Loucy (cell line): ENCODE measurements around the gene UBE2G2.

Experiments used
- H2AFZ ChIP-seq: fragments of 200-600 bp; sonication (generic); 2 replicates; pipeline ENCODE4 v1.6.0; 2016; ENCODE audit warnings: antibody characterized with exemption, mild to moderate bottlenecking, low read length, moderate library complexity
- H3F3A ChIP-seq: fragments of 200-600 bp; 2 replicates; pipeline ENCODE4 v1.6.0; 2016; ENCODE audit warnings: antibody characterized with exemption, low read depth, mild to moderate bottlenecking
- H3K27me3 ChIP-seq: fragments of 200-600 bp; sonication (generic); 2 replicates; pipeline ENCODE4 v1.6.1; 2014; ENCODE audit warnings: low read length, mild to moderate bottlenecking; ENCODE audit not compliant: insufficient read depth, poor library complexity, severe bottlenecking
- H3K36me3 ChIP-seq: fragments of 200-600 bp; sonication (generic); 2 replicates; pipeline ENCODE4 v1.6.1; 2016; ENCODE audit warnings: low read length; ENCODE audit not compliant: insufficient read depth
- H3K4me1 ChIP-seq: fragments of 200-600 bp; sonication (generic); 2 replicates; pipeline ENCODE4 v1.5.1; 2014; ENCODE audit warnings: low read length, mild to moderate bottlenecking; ENCODE audit not compliant: insufficient read depth, poor library complexity, severe bottlenecking
- H3K4me2 ChIP-seq: fragments of 200-600 bp; sonication (generic); 2 replicates; pipeline ENCODE4 v1.6.0; 2014; ENCODE audit warnings: antibody characterized with exemption, low read length, low read depth, mild to moderate bottlenecking; ENCODE audit not compliant: poor library complexity, severe bottlenecking
- H3K4me3 ChIP-seq: fragments of 200-600 bp; sonication (generic); 2 replicates; pipeline ENCODE4 v1.5.1; 2014; ENCODE audit warnings: low read length, mild to moderate bottlenecking, mixed read lengths; ENCODE audit not compliant: poor library complexity, severe bottlenecking
- H3K79me2 ChIP-seq: fragments of 200-600 bp; sonication (generic); 2 replicates; pipeline ENCODE4 v1.6.1; 2014; ENCODE audit warnings: low read length; ENCODE audit not compliant: insufficient read depth
- H3K9ac ChIP-seq: fragments of 200-600 bp; sonication (generic); 2 replicates; pipeline ENCODE4 v1.6.0; 2014; ENCODE audit warnings: mild to moderate bottlenecking, low read depth, low read length, moderate library complexity; ENCODE audit not compliant: poor library complexity, severe bottlenecking
- H3K9me2 ChIP-seq: fragments of 200-600 bp; sonication (generic); replicated peaks from 2 replicates; pipeline ENCODE4 v1.6.1; 2016; ENCODE audit warnings: low read depth, low read length, mixed read lengths
- H3K9me3 ChIP-seq: fragments of 200-600 bp; sonication (generic); 2 replicates; pipeline ENCODE4 v1.6.1; 2014; ENCODE audit warnings: mild to moderate bottlenecking, antibody characterized with exemption, low read length, low read depth; ENCODE audit not compliant: insufficient read depth
- H4K20me1 ChIP-seq: fragments of 200-600 bp; sonication (generic); 2 replicates; pipeline ENCODE4 v1.6.0; 2014; ENCODE audit warnings: antibody characterized with exemption, low read length, mild to moderate bottlenecking; ENCODE audit not compliant: insufficient read depth, poor library complexity, severe bottlenecking
- EZH2phosphoT487 ChIP-seq: fragments of 200-600 bp; IDR thresholded peaks from 2 replicates; pipeline ENCODE4 v1.6.1; 2018; ENCODE audit warnings: antibody characterized with exemption, mild to moderate bottlenecking, moderate library complexity, borderline replicate concordance
- TF ChIP-seq, protein P1 (sequence below): fragments of 200-600 bp; sonication (generic); conservative IDR thresholded peaks from 2 replicates; pipeline ENCODE4 v1.5.1; 2014; ENCODE audit warnings: mild to moderate bottlenecking, antibody characterized with exemption, low read length

UBE2G2 gene

GRCh38 chr21:44758781-44759627 lies 42.6 kb downstream of the UBE2G2 start:
- H3K9ac ChIP-seq, result no peak overlapping the region
- no peak overlapping the region for H3K4me3 ChIP-seq
- H2AFZ ChIP-seq, result no peak overlapping the region
- no peaks in the 10 kb centered on the region for H3K4me1 ChIP-seq
- no peak for TF ChIP-seq EZH2phosphoT487
- TF ChIP-seq, protein P1, sequence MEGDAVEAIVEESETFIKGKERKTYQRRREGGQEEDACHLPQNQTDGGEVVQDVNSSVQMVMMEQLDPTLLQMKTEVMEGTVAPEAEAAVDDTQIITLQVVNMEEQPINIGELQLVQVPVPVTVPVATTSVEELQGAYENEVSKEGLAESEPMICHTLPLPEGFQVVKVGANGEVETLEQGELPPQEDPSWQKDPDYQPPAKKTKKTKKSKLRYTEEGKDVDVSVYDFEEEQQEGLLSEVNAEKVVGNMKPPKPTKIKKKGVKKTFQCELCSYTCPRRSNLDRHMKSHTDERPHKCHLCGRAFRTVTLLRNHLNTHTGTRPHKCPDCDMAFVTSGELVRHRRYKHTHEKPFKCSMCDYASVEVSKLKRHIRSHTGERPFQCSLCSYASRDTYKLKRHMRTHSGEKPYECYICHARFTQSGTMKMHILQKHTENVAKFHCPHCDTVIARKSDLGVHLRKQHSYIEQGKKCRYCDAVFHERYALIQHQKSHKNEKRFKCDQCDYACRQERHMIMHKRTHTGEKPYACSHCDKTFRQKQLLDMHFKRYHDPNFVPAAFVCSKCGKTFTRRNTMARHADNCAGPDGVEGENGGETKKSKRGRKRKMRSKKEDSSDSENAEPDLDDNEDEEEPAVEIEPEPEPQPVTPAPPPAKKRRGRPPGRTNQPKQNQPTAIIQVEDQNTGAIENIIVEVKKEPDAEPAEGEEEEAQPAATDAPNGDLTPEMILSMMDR, result no peak
- H3K9me2 ChIP-seq, result no peaks in the 10 kb centered on the region
- H3F3A ChIP-seq, result no peaks in the 10 kb centered on the region
- H3K9me3 ChIP-seq, result no peaks in the 10 kb centered on the region
- H3K27me3 ChIP-seq, result no peaks in the 10 kb centered on the region
- no peak overlapping the region for H3K4me2 ChIP-seq
- H3K36me3 ChIP-seq, result no peaks in the 10 kb centered on the region
- H3K79me2 ChIP-seq, result no peaks in the 10 kb centered on the region
- no peaks in the 10 kb centered on the region for H4K20me1 ChIP-seq

DNA sequence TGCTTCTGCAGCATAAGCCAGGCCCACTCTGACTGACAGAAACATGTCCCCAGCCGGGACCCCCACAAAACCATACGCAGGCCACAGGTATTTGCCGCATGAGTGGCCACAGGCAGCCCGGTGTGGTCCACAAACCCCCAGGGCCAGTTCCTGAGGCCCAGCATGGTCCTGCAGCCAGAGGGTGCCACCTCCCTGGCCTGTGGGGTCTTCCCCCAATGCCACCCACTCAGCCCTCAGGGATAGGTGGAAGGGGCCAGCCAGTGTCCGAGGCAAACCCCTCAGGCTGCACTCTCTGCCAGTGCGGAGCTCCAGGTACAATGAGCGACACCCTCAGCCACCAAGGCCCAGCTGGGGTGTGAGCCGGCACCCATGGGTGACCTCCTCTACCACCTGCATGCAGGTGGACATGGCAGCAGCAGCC lies 43.5 kb downstream of the UBE2G2 start:
- Histone ChIP-seq H3K4me1 (no peaks in the 10 kb centered on the region), H3K27me3 (no peaks in the 10 kb centered on the region), H2AFZ (no peak overlapping the region), H4K20me1 (no peaks in the 10 kb centered on the region), H3K9me3 (no peaks in the 10 kb centered on the region), H3F3A (no peaks in the 10 kb centered on the region), H3K4me2 (no peak overlapping the region), H3K36me3 (no peaks in the 10 kb centered on the region), H3K9ac (no peak overlapping the region), H3K9me2 (no peaks in the 10 kb centered on the region), H3K79me2 (no peaks in the 10 kb centered on the region), H3K4me3 (no peak overlapping the region)
- TF ChIP-seq, protein P1, result no peak

DNA sequence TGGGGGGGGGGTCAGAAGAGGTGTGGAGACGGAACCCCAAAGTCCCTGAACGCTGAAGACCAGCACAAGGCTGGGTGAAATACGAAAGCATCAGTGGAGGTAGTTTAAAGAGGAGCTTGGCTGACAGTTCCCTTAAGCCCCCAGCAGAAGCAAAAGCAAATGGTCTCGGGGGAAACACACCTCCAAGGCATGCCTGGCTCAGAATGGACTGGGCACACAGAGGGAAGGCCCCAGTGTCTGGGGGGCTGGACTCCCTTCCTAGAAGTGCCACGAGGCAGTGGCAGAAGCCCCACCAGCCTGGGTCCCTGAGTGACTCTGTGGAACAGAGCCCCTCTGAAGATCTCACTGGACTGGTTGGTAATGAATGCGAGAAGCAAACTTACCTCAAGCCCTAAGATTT lies 43.9 kb downstream of the UBE2G2 start:
- H3K4me3 ChIP-seq, result no peak overlapping the region
- no peaks in the 10 kb centered on the region for H3F3A ChIP-seq
- H4K20me1 ChIP-seq, result no peaks in the 10 kb centered on the region
- no peak overlapping the region for H3K9ac ChIP-seq
- no peaks in the 10 kb centered on the region for H3K4me1 ChIP-seq
- no peaks in the 10 kb centered on the region for H3K79me2 ChIP-seq
- no peaks in the 10 kb centered on the region for H3K36me3 ChIP-seq
- H2AFZ ChIP-seq, result no peak overlapping the region
- no peak overlapping the region for H3K4me2 ChIP-seq
- no peaks in the 10 kb centered on the region for H3K9me2 ChIP-seq
- H3K27me3 ChIP-seq, result no peaks in the 10 kb centered on the region
- TF ChIP-seq EZH2phosphoT487, result no peak
- TF ChIP-seq, protein P1, result no peak
- H3K9me3 ChIP-seq, result no peaks in the 10 kb centered on the region
